ENCODE measurements around the gene MAP4K4.

MAP4K4 gene

GRCh38 chr2:101693991-101694588, 3.4 kb upstream of the MAP4K4 start:
- DNase-seq, result no peak

GRCh38 chr2:101696272-101697123, 1.0 kb upstream of the MAP4K4 start:
- DNase-seq, result peak; percentile 72

DNA sequence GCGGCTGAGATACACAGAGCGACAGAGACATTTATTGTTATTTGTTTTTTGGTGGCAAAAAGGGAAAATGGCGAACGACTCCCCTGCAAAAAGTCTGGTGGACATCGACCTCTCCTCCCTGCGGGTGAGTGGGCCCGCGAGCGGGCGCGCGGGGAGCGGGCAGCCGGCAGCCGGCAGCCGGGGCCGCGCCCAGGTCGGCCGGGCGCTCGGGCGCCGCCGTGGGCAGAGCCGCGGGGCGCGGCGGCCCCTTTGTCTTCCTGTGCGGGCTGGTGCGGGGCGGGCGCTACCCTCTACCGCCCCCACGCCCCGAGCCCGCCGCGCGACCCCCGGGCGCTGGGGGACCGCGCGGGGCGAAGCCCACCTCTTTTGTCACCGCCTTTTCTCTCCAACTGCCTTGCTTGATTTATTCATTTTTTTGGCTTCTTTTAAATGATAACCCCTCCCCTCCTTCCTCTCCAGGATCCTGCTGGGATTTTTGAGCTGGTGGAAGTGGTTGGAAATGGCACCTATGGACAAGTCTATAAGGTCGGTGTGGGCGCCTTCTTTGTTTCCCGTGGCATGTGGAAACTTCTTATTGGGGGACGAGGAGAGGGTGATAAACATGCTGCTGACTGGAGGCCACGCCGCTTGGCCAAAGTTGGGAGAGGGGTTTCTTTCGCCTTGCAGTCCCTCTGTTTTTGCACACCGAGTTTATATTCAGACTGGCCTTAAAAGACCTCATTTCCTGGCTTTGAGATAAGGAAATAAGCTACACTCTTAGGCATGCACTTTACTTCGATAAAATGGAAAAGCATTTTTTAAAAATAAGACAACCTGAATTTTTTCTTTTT, 722 bp downstream of the MAP4K4 start:
- peak; percentile 54 for DNase-seq

DNA sequence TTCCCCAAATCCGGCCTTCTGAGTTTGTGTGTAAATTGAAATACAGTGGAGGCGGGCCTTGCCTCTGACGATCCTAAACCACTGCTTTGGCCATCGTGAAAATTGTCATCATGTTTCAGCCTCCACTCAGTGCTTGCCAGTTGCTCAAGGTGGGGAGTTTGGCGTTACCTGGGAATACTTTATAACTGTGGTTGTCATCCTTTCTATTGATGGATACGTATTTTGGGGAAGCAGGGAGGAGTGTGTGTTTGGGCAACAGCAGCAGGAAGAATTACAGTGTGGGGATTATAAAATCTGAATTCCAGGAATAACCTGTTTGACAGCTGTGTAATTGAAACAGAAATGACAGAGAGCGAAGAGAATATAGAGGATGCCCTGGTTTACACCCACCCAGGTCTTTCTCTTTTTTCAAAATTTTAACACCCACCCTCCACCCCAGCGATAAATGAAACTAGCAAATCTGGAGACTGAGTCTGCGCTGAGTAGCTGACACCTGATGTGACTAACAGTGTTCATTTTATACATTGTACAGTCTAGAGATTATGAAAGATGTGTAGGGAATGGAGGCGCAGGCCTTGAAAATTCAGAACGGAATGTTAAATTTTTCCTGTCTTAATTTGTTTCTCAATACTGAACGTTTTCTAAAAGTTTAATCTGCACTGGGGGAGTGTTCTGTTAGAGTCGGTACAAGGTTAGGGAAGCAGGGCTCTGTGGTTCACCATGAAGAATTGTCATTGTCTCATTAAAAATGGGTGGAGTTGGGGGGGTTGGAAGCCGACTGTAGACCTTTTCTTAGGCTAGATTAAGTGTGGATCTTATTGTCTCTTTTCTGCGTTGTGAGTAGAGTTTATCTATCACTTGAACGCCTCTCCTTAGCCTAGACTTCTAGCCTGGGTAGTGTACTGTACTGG, 1.6 kb downstream of the MAP4K4 start:
- DNase-seq, result peak; percentile 54

- peak; percentile 6 for DNase-seq
Observed at GRCh38 chr2:101699755-101700461, 2.4 kb downstream of the MAP4K4 start.

DNA sequence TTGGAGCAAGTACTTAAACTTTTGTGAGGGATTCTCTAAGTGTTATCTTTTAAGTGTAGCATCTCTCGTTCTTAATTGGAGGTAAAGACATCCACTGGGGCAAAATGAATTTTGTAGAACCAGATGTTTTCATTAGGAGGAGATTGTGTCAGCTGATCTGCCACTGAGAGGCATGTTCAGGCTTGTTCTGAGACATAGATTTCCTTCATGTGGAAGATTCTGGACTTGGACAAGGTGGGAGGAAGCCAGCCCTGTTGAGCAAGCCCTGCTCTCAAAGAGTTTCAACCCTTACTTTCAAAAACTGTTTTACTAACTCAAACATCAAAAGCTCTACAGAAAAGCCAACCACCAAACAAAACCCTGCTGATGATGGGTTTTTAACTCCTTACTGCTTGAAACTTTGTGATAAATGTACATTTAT, 6.5 kb downstream of the MAP4K4 start:
- no peak for DNase-seq

GRCh38 chr2:101704816-101705578, 7.5 kb downstream of the MAP4K4 start:
- no peak for DNase-seq

- DNase-seq, result no peak
Observed at GRCh38 chr2:101706121-101706818, 8.8 kb downstream of the MAP4K4 start.

DNA sequence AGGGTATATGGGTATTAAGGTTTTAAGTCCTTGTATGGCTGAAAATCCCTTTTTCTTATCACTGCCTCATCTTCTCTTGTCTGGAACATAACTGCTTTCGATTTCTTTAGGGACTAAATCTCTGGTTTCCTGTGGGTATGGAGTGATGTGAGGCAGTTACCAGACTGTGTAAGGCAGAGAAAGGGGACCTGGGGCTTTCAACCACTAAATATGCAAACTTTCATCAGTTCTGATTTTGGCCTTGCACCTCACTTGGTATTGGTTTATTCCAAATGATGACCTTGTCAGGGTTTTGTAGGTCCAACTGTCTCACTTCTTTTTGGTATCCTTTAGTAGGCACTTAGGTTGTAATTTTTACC, 9.3 kb downstream of the MAP4K4 start:
- DNase-seq, result no peak

DNA sequence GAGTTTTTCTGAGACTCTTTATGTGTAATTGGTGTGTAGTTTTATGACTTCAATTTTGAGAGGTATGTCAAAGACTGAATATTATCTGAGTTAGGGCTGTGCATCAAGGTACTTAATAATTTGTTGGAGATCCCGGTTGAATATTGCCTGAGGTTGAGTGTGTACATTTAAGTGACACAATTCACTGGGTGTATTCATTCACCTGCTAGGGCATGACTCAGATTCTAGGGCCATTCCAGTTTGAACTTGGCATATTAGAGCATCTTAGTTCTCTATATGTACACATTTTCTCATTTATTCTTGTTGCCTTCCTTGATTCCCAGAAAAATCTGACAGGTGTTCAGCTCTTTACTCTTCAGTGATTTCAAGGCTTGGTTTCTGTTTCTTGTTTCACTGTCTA, 12.5 kb downstream of the MAP4K4 start:
- DNase-seq, result peak; percentile 21

DNA sequence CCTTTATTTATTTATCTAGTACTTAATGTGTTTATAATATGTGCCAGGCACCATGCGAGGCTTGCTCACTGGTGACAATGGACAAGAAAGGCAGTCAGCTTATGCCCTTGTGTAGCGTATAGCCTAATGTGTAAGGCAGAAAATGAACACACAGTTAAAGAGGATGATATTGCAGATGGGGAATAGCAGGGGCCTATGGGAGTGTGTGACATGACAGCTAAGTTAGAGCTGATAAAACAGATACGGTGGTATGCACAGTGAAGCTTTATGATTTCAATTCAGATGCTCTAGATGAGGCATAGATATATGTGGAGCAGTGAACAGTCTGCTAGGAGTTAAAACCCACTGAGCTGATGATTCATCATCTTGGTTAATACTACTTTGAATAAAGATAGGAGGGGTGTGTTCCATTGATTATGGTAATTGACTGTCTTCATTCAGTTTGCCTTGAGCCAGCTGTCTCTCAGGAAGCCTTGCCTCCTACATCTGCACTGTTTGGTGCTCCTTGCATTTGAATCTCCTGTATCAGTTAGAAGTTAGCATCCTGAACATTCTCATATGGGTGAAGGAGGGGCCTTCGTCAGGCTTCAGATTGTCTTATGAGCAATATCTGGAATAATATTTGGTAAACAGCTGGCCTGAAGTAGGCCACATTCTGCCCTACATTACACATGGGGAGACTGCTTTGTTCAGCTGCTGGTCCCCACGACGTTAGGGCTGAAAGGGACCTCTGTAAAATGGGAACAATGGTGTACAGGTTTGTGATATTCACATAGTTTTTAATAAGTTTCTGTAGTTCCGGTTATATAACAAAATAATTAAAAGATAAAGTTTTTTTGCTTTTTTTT, 13.2 kb downstream of the MAP4K4 start:
- no peak for DNase-seq

DNA sequence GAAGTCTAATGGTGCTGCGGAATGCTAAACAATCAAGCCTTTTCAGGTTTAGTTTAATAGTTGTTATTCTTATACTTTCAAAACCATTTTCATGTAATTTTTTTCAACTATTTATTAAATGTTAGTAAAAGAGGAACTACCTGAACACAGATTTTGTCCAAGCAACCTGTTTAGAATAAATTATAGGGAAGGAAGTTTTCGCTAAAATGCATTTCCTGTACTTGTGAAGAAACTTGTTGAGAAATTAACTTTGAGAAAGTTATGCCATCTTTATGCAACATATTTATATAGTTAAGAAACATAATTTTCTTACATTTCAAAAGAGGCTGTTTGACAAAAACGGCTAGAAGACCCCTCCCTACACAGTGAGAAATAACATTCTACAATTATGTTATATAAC, 16.6 kb downstream of the MAP4K4 start:
- no peak for DNase-seq

GRCh38 chr2:101717071-101717845, 19.8 kb downstream of the MAP4K4 start:
- DNase-seq, result no peak

DNA sequence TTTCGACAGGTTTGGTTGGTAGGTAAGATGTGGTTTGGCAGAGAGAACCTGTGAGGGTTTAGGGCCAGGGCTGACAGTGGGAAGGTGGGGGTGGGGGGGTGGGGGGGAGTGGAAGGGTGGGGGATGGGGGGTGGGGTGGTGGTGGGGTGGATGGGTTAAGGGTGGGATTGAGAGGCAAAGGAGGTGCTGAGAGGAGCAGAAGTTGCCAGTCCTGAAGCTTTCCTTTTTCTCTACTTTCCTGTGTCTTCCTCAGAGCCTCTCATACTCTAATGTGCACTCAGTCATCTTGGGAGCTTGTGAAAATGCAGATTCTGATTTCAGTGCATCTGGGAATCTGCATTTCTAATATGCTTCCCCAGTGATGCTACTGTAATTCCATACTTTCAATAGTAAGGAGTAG, 21.0 kb downstream of the MAP4K4 start:
- DNase-seq, result no peak

- DNase-seq, result no peak
Observed at GRCh38 chr2:101718993-101719571, 21.6 kb downstream of the MAP4K4 start.

- DNase-seq, result no peak
Observed at GRCh38 chr2:101720732-101721131, 23.2 kb downstream of the MAP4K4 start.

DNA sequence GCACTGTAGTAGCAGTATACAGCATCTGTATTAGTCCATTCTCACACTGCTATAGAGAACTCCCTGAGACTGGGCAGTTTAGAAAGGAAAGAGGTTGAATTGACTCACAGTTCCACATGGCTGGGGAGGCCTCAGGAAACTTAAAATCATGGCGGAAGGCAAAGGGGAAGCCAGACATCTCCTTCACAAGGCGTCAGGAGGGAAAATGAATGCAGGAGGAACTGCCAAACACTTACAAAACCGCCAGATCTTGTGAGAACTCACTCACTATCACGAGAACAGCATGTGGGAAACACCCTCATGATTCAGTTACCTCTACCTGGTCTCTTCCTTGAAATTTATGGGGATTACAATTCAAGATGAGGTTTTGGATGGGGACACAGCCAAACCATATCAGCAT, 25.4 kb downstream of the MAP4K4 start:
- no peak for DNase-seq

All from DMS79 treated with DMSO at 0.1 percent for 48 hours (cell line).